Stimulated activated CD4-positive, alpha-beta T cell treated with anti-CD3 and anti-CD28 coated beads, TNF-alpha, amount 100 ng/mL, for 24 hours (primary cell): ENCODE measurements around the gene PACS1.
A peak's percentile ranks its signal among the peaks of the same experiment; 100 is the strongest.

Experiments
- DNase-seq, 3 experiments: peaks; one replicate each; pipeline ENCODE4 v3.0.0-alpha.2; 2020; ENCODE audit warnings: low read depth in 3 of 3

Gene PACS1

DNA sequence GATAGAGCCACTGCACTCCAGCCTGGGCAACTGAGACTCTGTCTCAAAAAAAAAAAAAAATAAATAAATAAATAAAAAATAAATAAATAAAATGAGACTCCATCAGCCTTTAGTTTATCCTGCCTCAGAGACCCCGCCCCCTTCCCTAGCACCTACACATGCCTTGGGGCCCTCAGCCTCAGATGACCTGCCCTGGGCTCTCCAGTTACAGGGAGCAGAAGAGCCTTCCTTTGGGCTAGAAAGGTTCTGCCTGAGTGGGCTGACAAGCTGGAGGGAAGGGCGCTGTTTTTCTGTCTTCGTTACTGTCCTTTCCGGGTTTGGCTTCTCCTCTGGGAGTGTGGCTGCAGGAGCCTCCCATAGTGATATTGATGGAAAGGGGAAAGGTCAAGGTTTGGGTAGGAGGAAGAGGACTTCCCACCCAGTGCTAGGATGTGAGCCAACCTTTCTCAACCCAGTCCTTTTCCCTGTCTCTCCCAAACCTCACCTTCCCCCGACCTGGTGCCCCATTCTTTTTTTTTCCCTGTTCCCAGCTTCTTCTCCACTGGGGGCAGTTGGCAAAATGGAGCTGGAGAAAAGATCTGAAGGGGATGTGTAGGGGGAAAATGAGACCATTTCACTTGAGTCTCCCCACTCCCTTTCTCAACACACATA, 19.4 kb upstream of the PACS1 start:
- no peak for DNase-seq

DNA sequence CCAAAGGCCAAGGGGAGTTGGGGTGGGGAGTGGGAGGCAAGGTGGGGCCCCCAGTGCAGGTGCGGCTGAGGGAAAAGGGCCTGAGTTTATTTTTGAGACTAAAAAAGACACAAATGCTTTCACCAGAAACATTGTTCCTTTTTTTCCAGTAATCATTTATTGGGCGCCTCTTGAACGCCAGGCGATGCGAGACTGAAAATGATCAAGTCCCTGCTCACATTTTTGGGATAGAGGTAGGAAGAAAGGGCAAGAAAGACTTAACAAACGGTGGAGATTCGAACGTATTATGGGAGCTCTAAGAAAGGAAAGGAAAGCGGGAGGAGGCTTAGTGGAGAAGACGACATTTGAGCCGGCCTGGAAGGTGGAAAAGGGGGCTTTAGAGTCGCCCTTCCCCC, 18.7 kb upstream of the PACS1 start:
- no peak for DNase-seq

DNA sequence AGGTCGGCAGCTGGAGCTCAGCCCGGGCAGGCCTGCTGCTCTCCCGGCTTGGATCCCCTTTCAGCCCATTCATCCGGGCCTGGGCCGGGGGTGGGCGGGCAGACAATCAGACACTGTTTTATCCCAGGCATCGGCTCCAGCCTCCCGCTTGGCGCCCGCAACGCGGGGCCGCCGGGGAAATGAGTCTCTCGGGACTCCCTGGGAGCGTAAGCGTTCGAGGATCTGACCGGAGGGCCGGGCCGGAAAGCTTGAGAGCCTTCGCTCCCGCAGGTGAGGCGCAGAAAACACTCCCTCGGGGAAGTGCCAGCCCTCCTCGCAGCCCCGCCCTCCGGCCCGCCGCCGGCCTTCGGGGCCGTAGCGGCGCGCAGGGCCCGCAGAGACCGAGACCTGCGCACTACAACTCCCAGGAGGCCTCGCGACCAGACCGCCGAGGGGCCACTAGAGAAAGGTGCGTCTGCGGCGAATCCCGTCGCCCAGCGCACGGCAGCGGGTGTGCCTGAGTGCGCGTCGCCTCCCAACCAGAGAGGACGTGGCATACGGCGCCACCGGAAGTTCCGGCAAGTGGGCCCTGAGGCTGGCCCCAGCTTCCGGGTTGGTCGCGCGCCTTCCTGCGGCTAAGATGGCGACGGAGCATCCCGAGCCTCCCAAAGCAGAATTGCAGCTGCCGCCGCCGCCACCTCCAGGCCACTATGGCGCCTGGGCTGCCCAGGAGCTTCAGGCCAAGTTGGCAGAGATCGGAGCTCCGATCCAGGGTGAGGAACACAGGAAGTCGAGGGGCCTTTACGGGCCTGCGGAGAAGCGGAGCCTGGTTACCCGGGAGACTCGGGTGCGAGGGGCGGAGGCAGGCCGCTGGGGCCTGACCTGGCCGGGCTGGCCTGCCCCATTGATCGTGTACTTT, 18.1 kb upstream of the PACS1 start, which contains the start of gene SF3B2:
TSS of gene SF3B2 (plus strand) at position 599 of the 898 bp plus-strand sequence. CDS start at position 620, 21 bp downstream.
- DNase-seq: peak; percentile 91 to 97 (median 94)

DNA sequence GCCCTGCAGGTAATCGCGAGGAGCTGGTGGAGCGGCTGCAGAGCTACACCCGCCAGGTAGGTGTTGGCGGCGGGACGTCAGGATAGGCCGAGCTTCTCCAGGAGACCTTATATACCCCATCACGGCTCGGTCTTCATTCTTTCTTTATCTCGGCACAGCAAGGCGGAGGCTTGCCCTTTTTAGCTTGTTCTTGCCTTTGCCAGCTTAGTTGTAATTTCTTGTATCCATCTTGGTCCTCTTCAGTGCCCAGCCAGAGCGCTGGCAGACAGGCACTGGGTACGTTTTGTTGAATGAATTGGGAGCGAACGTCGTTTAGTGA, 17.4 kb upstream of the PACS1 start:
- DNase-seq: no peak

DNA sequence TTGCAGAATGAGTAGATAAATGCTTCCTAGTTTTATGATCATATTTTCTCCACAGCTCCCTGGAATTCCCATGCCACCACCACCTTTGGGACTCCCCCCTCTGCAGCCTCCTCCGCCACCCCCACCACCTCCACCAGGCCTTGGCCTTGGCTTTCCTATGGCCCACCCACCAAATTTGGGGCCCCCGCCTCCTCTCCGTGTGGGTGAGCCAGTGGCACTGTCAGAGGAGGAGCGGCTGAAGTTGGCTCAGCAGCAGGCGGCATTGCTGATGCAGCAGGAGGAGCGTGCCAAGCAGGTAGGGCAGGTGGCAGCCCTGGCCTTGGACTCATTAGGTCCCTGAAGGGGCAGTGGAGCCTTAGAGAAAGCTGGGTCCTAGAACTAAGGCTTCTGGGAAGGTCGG, 15.1 kb upstream of the PACS1 start:
- DNase-seq: no peak

DNA sequence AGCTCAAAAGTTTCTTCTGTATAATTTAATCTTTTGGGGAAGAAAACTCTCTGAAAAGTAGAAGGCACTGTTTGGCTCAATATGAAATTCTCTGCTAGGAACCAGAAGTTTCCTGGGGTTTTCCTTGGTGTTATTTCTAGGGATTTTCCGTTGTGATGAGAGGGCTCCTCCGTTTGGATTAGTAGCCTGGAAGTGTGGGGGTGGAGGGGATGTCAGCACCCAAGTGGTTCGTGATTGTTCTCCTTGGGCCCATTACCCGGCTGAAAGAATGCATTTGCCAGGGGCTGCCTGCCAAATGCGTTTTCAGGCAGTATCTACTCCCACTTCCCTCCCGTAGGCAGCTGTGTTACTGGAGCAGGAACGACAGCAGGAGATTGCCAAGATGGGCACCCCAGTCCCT, 13.6 kb upstream of the PACS1 start:
- DNase-seq: no peak

DNA sequence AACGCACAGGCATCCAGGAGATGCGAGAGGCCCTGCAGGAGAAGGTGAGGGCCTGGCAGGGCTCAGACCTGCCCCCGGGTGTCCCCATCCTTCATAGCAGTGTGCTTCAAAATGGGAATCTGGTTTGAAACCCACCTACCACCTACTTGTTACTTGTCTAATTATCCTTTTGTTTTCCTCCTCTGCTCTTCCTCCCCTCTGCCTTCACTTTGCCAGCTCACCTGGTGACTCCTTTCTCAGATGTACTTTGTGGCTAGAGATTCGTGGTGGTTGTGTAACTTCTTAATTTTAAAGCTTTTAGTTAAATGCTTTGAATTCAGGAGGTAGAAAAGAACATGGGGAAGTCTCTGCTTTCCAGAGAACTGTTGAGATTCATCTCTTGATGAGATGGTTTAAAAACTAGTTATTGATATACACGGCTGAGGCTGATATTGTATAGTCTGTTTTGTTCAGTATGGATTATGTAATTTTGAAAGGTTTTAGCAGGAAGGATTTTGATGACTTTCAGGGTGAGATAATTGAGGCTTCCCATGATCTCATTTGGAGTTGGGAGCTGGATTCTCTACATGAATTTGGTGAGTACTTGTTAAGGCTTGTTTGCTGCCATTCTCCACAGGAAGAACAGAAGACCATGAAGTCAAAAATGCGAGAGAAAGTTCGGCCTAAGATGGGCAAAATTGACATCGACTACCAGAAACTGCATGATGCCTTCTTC, 9.9 kb upstream of the PACS1 start:
- DNase-seq: no peak

DNA sequence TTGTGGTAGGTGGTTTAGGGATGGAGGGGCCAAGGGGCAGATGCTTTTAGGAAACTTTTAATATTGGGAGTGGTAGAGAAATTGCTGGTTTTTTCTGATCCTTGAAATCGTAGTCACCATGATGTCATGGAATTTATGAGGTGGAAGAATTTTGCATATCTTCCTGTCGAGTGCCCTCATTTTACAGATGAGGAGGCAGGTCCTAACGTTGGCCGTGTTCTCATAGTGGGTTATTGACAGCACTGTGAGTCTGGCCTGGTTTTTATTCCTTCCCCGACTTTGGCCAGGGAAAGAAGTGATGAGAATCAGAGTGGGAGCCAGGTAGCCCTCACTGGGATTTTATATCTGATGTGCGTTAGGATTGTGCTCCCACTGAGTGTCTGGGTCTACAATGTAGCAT, 8.8 kb upstream of the PACS1 start:
- no peak for DNase-seq

DNA sequence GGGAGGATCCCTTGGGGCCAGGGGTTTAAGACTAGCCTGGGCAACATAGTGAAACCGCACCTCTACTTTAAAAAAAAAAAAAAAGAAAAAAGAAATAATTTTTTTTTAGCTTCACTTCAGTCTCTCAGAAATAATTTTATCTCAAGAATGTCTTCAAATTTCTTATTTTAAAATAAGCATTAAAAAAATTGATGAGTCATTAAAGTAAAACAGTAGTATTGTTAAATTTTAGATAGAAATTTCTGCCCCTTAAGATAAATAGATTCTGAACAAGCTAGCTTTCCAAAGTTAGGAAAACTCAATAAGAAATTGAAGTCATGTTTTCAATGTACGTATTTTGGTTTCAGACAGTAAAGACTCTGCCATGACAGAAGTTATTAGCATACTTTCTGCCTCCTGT, 7.7 kb upstream of the PACS1 start:
- no peak for DNase-seq

DNA sequence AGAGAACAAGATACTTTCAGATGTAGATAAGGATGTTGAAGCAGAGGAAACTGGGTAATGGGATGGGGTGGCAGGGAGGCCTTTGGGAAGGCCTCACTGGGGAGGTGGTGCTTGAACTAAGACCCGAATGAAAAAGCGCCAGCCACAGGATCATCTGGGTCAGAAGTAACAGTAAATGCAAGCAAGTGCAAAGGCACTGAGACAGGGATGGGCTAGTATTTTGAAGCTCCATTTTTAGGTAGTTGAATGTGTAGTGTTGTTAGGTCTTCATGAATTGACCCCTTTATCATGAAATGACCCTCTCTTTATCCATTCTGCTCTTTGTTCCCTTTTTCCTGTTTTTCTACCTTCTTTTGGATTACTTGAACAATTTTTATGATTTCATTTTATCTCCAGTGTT, 6.2 kb upstream of the PACS1 start:
- DNase-seq: no peak

DNA sequence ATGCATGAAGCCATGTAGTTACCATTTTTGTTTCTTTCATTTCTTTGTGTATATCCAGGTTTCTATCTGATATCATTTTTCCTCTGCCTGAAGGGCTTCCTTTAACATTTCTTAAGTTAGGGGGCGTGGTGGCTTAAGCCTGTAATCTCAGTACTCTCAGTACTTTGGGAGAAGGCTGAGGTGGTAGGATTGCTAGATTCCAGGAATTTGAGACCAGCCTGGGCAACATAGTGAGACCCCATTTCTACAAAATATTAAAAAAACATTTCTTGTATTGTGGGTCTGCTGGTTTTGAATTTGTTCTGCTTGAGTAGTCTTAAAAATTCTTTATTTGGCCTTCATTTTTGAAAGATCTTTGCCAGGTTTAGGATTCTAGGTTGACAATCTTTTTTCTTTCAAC, 5.5 kb upstream of the PACS1 start:
- DNase-seq: no peak

DNA sequence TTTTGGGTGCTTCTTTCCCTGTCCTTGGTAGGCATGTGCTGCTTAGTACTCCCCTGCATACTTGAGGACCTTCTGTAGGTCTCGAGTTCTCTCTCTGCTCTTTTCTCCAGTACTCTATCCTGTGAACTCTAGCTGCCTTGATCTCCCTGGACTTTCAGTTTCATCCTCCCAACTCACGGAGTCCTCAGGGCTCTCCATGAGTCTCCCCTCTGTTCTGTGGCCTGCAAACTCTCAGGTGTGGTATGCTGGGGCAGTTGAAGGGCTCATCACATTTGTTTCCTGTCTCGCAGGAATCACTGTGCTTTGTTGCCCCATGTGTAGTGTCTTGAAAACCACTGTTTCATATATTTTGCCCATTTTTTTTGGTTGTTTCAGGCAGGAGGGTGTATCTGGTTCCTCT, 3.3 kb upstream of the PACS1 start:
- DNase-seq: no peak

DNA sequence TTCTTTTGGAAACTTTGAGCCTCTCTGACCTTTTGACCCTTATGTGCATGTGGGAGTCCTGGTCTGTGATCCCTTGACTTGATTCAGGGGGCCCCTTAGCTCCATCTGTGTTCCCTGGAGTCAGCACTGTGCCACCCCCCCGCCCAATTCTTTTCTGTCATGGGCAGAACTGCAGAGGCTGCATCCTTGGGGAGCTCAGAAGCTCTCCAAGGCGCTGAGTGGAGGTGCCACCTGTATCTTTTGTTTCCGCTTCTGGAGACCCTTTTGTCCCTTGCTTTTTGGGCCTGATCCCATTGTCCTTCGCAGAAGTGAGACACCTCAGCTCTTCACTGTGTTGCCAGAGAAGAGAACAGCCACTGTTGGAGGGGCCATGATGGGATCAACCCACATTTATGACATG, 2.4 kb upstream of the PACS1 start:
- no peak for DNase-seq

DNA sequence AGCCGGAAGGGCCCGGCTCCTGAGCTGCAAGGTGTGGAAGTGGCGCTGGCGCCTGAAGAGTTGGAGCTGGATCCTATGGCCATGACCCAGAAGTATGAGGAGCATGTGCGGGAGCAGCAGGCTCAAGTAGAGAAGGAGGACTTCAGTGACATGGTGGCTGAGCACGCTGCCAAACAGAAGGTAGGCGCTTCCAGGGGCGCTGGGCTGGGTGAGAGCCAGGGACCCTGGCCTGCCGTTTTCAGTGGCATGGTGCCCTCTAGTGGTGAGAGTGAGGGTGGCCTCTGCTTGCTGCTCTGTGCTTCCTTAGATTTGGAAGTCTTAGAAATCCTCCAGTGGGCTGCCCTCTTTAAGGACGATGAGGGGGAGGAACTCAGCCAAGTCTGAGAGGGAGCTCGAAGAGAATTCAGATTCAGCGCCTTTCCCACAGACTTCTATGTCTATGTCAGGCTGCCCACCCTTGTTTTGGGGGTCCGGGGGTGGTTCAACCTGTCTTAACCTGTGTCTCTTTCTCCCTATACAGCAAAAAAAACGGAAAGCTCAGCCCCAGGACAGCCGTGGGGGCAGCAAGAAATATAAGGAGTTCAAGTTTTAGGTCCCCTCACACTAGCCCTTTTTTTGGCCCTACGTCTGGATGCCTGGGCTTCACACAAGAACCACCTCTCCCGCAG, 1.8 kb upstream of the PACS1 start:
- peak; percentile 61 to 74 (median 70) for DNase-seq

DNA sequence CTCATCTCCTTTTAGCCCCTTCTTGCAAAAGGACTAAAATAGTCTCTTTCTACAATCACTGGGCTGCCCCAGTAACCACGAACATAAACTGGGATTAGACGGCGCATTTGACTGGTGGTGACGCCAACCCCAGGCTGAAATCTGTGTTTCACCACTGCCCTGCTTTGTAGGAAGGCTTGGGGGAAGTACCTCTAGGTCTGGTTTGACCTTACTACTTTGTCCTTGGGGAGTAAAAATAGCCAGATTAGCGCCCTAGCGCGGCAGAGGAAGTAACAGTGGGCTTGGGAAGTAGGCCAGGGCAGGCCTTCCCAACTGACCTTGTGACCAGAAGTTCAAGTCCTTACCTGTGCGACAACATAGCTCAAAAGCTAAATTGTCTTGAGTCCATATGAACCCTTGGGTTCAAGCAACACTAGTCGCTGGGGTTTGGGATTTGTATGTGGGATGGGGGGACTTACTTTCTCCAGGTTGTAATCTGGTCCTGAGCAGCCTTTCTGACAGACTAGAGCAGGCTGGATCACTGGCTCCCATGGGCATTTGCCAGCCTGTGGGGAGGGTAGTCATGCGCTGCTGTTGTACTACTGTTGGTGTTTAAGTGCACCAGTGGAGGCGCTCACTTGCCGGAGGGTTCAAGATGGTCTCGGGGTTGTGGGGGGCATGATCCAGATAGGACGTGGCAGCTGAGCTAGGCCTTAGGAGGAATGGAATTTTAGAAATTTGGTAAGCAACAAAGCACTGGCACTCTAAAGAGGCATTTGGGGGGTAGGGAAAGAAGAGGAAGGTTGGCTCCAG, 953 bp upstream of the PACS1 start:
- DNase-seq: peak in 1 of 3 experiments; percentile 25

DNA sequence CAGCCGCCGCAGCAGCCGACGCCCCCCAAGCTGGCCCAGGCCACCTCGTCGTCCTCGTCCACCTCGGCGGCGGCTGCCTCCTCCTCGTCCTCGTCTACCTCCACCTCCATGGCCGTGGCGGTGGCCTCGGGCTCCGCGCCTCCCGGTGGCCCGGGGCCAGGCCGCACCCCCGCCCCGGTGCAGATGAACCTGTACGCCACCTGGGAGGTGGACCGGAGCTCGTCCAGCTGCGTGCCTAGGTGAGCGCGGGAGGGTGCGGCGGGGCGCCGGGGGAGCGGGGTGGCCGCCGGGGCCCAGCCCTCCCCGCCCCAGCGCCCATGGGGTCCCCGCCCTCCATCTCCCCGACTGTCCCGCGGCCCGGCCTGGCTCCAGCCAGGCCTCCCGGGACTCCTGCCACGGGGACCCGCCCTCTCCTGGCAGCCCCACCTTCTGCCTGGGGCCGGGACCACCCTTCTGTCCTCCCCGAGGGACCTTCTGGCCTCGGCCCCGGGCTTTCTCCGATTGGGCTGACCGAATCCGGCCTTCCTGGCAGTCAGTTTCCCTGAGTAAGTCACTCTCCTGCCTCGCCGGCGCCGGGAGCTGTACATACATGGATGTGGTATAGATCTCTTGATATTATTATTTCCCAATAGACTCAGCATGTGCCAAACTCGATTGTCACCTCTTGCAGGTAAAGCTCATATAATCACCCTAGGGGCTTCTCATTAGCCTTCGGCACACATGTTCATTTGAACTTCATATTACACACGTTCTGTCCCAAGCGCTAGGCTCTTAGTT, 720 bp downstream of the PACS1 start:
- DNase-seq: peak in 1 of 3 experiments; percentile 23

DNA sequence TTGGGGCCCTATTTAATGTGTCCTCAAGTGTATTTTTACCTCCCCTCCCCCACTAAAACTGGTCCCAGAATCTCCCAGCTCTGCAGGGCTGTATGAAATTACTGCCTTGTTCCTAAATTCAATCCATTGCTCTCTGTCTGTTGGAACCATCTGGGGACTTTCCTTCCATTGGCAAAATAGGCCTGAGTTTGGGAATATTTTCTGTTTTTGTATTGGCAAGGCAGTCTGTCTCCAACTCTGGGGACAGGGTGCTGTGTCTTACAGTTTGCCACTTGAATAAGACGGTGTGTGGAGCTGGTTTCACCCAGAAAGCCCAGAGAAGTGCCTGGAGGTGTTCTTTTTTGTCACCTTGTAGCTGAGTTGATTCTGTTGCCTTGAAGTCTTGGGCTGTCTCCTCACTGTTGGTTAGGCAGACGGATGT, 1.3 kb downstream of the PACS1 start:
- DNase-seq: no peak

DNA sequence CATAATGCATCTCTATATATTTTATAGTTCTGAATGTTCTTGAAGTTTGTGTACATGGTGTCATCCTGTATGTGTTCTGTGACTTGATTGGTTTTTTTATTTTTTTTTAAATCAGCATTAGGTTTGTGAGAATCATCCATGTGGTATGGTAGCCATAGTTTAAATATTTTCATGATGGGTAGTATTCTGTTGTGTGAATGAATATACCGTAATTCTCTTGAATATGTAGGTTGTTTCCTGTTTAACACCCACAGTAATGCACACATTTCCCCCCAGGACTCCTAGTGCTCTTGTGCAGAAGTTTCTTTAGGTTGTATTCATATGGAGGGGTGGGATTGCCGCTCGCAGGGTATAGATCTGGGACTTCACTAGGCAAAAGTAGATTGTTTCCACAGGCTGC, 2.0 kb downstream of the PACS1 start:
- no peak for DNase-seq

DNA sequence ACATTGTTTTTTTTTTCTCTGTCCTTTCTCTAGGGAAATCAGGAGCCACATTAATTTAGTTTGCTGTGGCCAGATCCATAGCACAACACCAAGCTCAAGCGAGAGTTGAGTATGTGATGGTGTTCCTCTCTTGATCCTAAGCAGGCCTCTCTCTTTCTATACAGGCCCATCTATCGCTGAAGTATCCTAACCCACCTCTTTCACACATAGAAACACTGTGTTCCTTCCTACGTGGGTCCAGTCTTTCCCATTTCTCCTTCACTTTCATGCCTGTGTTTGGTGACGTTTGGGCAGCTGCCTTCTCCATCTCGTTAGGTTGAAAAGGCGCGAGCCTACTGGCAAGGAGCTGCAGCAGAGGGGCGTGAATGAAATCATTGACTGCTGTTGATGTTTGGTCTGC, 2.4 kb downstream of the PACS1 start:
- no peak for DNase-seq

DNA sequence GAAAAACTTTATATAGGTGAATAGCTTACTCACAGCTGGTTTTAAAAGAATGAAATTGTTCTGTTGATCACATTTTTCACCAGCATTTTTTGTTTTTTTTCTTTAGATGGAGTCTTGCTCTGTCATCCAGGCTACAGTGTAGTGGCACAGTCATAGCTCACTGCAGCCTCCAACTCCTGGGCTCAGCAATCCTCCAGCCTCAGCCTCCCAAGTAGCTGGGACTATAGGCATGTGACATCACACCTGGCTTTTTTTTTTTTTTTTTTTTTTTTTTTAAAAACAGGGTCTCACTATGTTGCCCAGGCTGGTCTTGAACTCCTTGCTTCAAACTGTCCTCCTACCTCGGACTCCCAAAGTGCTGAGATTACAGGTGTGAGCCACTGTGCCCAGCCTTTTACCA, 3.6 kb downstream of the PACS1 start:
- no peak for DNase-seq

DNA sequence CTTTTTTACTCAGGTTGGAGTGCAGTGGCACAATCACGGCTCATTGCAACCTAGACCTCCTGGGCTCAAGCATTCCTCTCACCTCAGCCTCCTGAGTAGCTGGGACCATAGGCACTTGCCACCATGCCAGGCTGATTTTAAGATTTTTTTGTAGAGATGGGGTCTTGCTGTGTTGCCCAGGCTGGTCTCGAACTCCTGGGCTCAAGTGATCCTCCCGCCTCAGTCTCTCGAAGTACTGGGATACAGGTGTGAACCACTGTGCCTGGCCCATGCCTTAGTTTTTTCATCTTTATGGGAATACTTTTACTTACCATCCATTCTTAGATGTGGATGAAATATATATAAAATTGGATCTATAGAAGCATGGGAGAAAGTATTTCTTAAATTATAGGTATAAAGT, 5.2 kb downstream of the PACS1 start:
- no peak for DNase-seq
